OCI-LY7 (cell line): ENCODE results near the gene ANKRD9. TPM values are rescaled to one million over a fixed set of nuclear protein-coding genes. Genes with fewer than 3 reads are reported as not detected.

Experiments
- BruUV-seq: library from RNA; stranded (reverse); fragments of 400-500 nt; replicated peaks from 2 replicates; lab custom pipeline; 2021; lab: Mats Ljungman, UMichigan
- CTCF ChIA-PET: fragments of 300-600 bp; sonication (Branson Sonifier 250); formaldehyde crosslinking; loops from one replicate; lab custom pipeline; 2022; ENCODE audit warnings: antibody characterized with exemption; ENCODE audit not compliant: unreplicated experiment; lab: Charles Lee
- POLR2A ChIA-PET: fragments of 300-600 bp; sonication (Branson Sonifier 250); formaldehyde crosslinking; loops from one replicate; lab custom pipeline; 2022; ENCODE audit warnings: antibody characterized with exemption; lab: Charles Lee
- DNase-seq: peaks from one replicate; pipeline ENCODE4 v3.0.0-alpha.2; 2015; ENCODE audit warnings: low spot score
- H2AFZ ChIP-seq: fragments of 200-600 bp; sonication (generic), shearing (Covaris generic); 2 replicates; pipeline ENCODE4 v1.6.1; 2014; ENCODE audit warnings: mild to moderate bottlenecking, antibody characterized with exemption, low read length, moderate library complexity
- H3K27ac ChIP-seq: fragments of 200-600 bp; sonication (generic); 2 replicates; pipeline ENCODE4 v1.5.1; 2014; ENCODE audit warnings: mixed run types, low read depth, mild to moderate bottlenecking, moderate library complexity, low read length, inconsistent platforms; ENCODE audit not compliant: poor library complexity, severe bottlenecking
- H3K36me3 ChIP-seq: fragments of 200-600 bp; sonication (generic); 2 replicates; pipeline ENCODE4 v1.6.1; 2014; ENCODE audit warnings: mild to moderate bottlenecking, antibody characterized with exemption, low read length, moderate library complexity, mixed read lengths; ENCODE audit not compliant: insufficient read depth
- H3K4me1 ChIP-seq: fragments of 200-600 bp; sonication (generic); 2 replicates; pipeline ENCODE4 v1.5.1; 2014; ENCODE audit warnings: mild to moderate bottlenecking, low read length; ENCODE audit not compliant: insufficient read depth, poor library complexity, severe bottlenecking
- H3K4me2 ChIP-seq: fragments of 200-600 bp; sonication (generic); 2 replicates; pipeline ENCODE4 v1.6.1; 2014; ENCODE audit warnings: mild to moderate bottlenecking, low read length
- H3K4me3 ChIP-seq: fragments of 200-600 bp; sonication (generic); 2 replicates; pipeline ENCODE4 v1.5.1; 2014; ENCODE audit warnings: mild to moderate bottlenecking, low read depth, low read length; ENCODE audit not compliant: poor library complexity, severe bottlenecking
- H3K79me2 ChIP-seq: fragments of 200-600 bp; sonication (generic); 2 replicates; pipeline ENCODE4 v1.6.1; 2016; ENCODE audit warnings: low read depth, mild to moderate bottlenecking, low read length, moderate library complexity, mixed read lengths; ENCODE audit not compliant: insufficient read depth
- H3K9me2 ChIP-seq: fragments of 200-600 bp; sonication (generic); 2 replicates; pipeline ENCODE4 v1.6.1; 2016; ENCODE audit warnings: mild to moderate bottlenecking, low read length, mixed read lengths; ENCODE audit not compliant: insufficient read depth
- H3K9me3 ChIP-seq: fragments of 200-600 bp; sonication (generic); 2 replicates; pipeline ENCODE4 v1.6.1; 2014; ENCODE audit warnings: mild to moderate bottlenecking, mixed run types, low read length, mixed read lengths
- H4K20me1 ChIP-seq: fragments of 200-600 bp; sonication (generic); 2 replicates; pipeline ENCODE4 v1.6.1; 2014; ENCODE audit warnings: mild to moderate bottlenecking, antibody characterized with exemption, low read length, moderate library complexity, mixed read lengths; ENCODE audit not compliant: insufficient read depth
- CTCF ChIP-seq: fragments of 200-600 bp; sonication (generic); conservative IDR thresholded peaks from 2 replicates; pipeline ENCODE4 v1.5.1; 2014; ENCODE audit warnings: mild to moderate bottlenecking, antibody characterized with exemption, low read length, moderate library complexity, mixed read lengths
- EZH2phosphoT487 ChIP-seq: fragments of 200-600 bp; sonication (generic); IDR thresholded peaks from 2 replicates; pipeline ENCODE4 v1.6.1; 2018; ENCODE audit warnings: low read depth, borderline replicate concordance, mild to moderate bottlenecking, mixed run types, antibody characterized with exemption, low read length, moderate library complexity, mixed read lengths
- intact Hi-C: fragments of 100-400 bp; cut with micrococcal nuclease; formaldehyde crosslinking; loops from one replicate; pipeline ENCODE4 v1.10.0; 2022; ENCODE audit not compliant: unreplicated experiment
- total RNA-seq, 2 experiments: library from RNA; depleted of rRNA in 1 of 2; stranded (reverse); fragments of >200 nt in 1 of 2; shearing (Covaris generic) in 1 of 2; gene quantifications; 2 replicates each; pipeline ENCODE4 v1.2.3, GENCODE V29; 2014 to 2022

The ANKRD9 gene
- total RNA-seq, 2 experiments from 2014 or later, result 1.2 to 1.9 TPM

- H3K4me2 ChIP-seq, result no peak overlapping the region
- H3K36me3 ChIP-seq, result no peaks in the 10 kb centered on the region
- intact Hi-C loops, result loop anchor here (10.0 kb wide), 1 partner anchor 153 kb away; the partner anchor contains the start of genes CINP and TECPR2
- POLR2A ChIA-PET, result no interaction called here
- H3K27ac ChIP-seq, result no peak overlapping the region
- H3K9me3 ChIP-seq, result no peaks in the 10 kb centered on the region
- H4K20me1 ChIP-seq, result no peaks in the 10 kb centered on the region
- CTCF ChIA-PET, result interaction anchor here (1.1 kb wide), 1 partner anchor 168 kb away, joined by 4 read pairs; no protein-coding TSS in a partner anchor
- H3K79me2 ChIP-seq, result no peaks in the 10 kb centered on the region
- no peak for DNase-seq
- no peak overlapping the region for H3K4me3 ChIP-seq
- TF ChIP-seq EZH2phosphoT487 (no peak), CTCF (no peak)
- no peak overlapping the region for H2AFZ ChIP-seq
- H3K4me1 ChIP-seq, result no peaks in the 10 kb centered on the region
- H3K9me2 ChIP-seq, result no peaks in the 10 kb centered on the region
- no TSS peak for BruUV-seq
Observed at GRCh38 chr14:102518063-102518648, 8.6 kb upstream of the ANKRD9 start.

GRCh38 chr14:102517392-102518062 lies 8.0 kb upstream of the ANKRD9 start:
- Histone ChIP-seq H3K79me2 (no peaks in the 10 kb centered on the region), H3K4me1 (no peaks in the 10 kb centered on the region), H4K20me1 (no peaks in the 10 kb centered on the region), H2AFZ (0 out of 2 replicates have a peak overlapping the region, but pooled peaks have one; percentile 45), H3K9me2 (no peaks in the 10 kb centered on the region), H3K4me3 (peak overlapping the region; percentile 55), H3K4me2 (peak overlapping the region; percentile 73; the same call in 1 of the 2 replicates), H3K36me3 (no peaks in the 10 kb centered on the region), H3K27ac (no peak overlapping the region), H3K9me3 (no peaks in the 10 kb centered on the region)
- TF ChIP-seq CTCF (no peak), EZH2phosphoT487 (no peak)
- intact Hi-C loops, result loop anchor here (2.0 to 10.0 kb wide), 2 partner anchors 153 to 199 kb away; partner anchors contain the start of genes CINP, TECPR2 and ZNF839
- BruUV-seq, result no TSS peak
- no peak for DNase-seq
- ChIA-PET POLR2A (no interaction called here), CTCF (interaction anchor here (1.1 kb wide), 1 partner anchor 169 kb away, joined by 4 read pairs; no protein-coding TSS in a partner anchor)
